Measurements from ENCODE around the gene MAPK10.

DNA sequence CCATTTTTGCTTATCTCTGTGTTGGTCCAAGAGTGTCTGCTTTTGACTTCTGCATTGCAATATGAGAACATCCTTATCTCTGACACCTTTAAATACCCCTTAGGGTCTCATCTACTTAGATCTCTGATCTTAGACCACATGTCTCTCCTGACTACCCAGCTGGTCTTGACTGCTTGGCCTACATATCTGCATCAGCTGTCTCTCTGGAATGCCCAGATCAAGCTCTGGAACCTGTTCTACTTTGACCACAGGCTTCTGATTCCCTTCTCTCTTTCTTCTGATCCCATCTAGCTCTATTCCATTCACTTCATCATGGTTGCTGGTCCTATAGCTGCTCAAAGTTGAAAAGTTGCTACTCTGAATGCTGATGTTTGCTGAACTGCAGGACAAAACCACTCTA lies 301.2 kb downstream of the MAPK10 start:
- TF ChIP-seq, protein P1, sequence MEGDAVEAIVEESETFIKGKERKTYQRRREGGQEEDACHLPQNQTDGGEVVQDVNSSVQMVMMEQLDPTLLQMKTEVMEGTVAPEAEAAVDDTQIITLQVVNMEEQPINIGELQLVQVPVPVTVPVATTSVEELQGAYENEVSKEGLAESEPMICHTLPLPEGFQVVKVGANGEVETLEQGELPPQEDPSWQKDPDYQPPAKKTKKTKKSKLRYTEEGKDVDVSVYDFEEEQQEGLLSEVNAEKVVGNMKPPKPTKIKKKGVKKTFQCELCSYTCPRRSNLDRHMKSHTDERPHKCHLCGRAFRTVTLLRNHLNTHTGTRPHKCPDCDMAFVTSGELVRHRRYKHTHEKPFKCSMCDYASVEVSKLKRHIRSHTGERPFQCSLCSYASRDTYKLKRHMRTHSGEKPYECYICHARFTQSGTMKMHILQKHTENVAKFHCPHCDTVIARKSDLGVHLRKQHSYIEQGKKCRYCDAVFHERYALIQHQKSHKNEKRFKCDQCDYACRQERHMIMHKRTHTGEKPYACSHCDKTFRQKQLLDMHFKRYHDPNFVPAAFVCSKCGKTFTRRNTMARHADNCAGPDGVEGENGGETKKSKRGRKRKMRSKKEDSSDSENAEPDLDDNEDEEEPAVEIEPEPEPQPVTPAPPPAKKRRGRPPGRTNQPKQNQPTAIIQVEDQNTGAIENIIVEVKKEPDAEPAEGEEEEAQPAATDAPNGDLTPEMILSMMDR (IDR thresholded peaks at IDR 0.05): no peak
- TF ChIP-seq POLR2A (IDR thresholded peaks at IDR 0.05): no peak
